HepG2 (cell line): ENCODE results near the gene TEF. TPM values are rescaled to one million over a fixed set of nuclear protein-coding genes. Genes with fewer than 3 reads are reported as not detected.

ENCODE experiments used
- CAMTA2 ChIP-seq: sonication (generic); formaldehyde crosslinking; IDR thresholded peaks from 2 replicates; pipeline ENCODE4 v1.4.0; 2020; ENCODE audit warnings: mild to moderate bottlenecking, missing genetic modification reagents, borderline replicate concordance
- CBX5 ChIP-seq: sonication (generic); formaldehyde crosslinking; IDR thresholded peaks from 2 replicates; pipeline ENCODE4 v1.4.0; 2020; ENCODE audit warnings: missing genetic modification reagents, borderline replicate concordance
- DNMT3B ChIP-seq: conservative IDR thresholded peaks from 2 replicates; pipeline ENCODE4 v1.6.1; 2016; ENCODE audit warnings: missing biosample characterization, control low read depth
- FOXK1 ChIP-seq: sonication (generic); formaldehyde crosslinking; IDR thresholded peaks from 2 replicates; pipeline ENCODE4 v1.4.0; 2020; ENCODE audit warnings: low read depth, missing genetic modification reagents, borderline replicate concordance
- GABPA ChIP-seq, 2 experiments: IDR thresholded peaks; 2 replicates each; pipeline ENCODE4 v1.6.1; 2011 to 2016; ENCODE audit warnings: low read depth in 2 of 2, low read length in 1 of 2, missing biosample characterization in 1 of 2, missing genetic modification characterization in 1 of 2
- GMEB2 ChIP-seq: IDR thresholded peaks from 2 replicates; pipeline ENCODE4 v1.6.1; 2016; ENCODE audit warnings: missing biosample characterization, missing genetic modification reagents, low read depth
- GTF3A ChIP-seq: sonication (generic); formaldehyde crosslinking; conservative IDR thresholded peaks from 2 replicates; pipeline ENCODE4 v1.4.0; 2020; ENCODE audit warnings: mild to moderate bottlenecking, missing genetic modification reagents
- HHEX ChIP-seq: IDR thresholded peaks from 2 replicates; pipeline ENCODE4 v1.6.1; 2016; ENCODE audit warnings: control low read depth
- HMG20B ChIP-seq: conservative IDR thresholded peaks from 2 replicates; pipeline ENCODE4 v1.6.1; 2016; ENCODE audit warnings: missing genetic modification reagents, missing compliant biosample characterization
- MYC ChIP-seq: sonication (generic); formaldehyde crosslinking; IDR thresholded peaks from 2 replicates; pipeline ENCODE4 v1.9.0; 2021; ENCODE audit warnings: missing genetic modification reagents, borderline replicate concordance
- NCOA1 ChIP-seq: sonication (generic); formaldehyde crosslinking; IDR thresholded peaks from 2 replicates; pipeline ENCODE4 v1.9.0; 2021; ENCODE audit warnings: missing genetic modification reagents
- NONO ChIP-seq, 2 experiments: fragments of 450-650 bp in 1 of 2; sonication (generic) in 1 of 2; formaldehyde crosslinking in 1 of 2; IDR thresholded peaks in 1 of 2; conservative IDR thresholded peaks in 1 of 2; 2 replicates each; pipeline versions ENCODE4 v1.6.1 to v1.8.0; 2017 to 2022; ENCODE audit warnings: mild to moderate bottlenecking in 1 of 2, missing genetic modification reagents in 1 of 2, moderate library complexity in 1 of 2
- PHB2 ChIP-seq: fragments of 450-650 bp; IDR thresholded peaks from 2 replicates; pipeline ENCODE4 v1.6.1; 2018; ENCODE audit not compliant: partially characterized antibody
- PLSCR1 ChIP-seq: sonication (generic); formaldehyde crosslinking; IDR thresholded peaks from 2 replicates; pipeline ENCODE4 v1.5.0; 2020; ENCODE audit warnings: missing genetic modification reagents, mild to moderate bottlenecking, borderline replicate concordance
- SMAD9 ChIP-seq: sonication (generic); formaldehyde crosslinking; IDR thresholded peaks from 2 replicates; pipeline ENCODE4 v1.5.1; 2020; ENCODE audit warnings: mild to moderate bottlenecking, missing genetic modification reagents
- TEAD2 ChIP-seq: sonication (generic); formaldehyde crosslinking; IDR thresholded peaks from 2 replicates; pipeline ENCODE4 v1.9.0; 2021; ENCODE audit warnings: missing genetic modification reagents
- THAP9 ChIP-seq: sonication (generic); formaldehyde crosslinking; IDR thresholded peaks from 2 replicates; pipeline ENCODE4; 2020; ENCODE audit warnings: missing genetic modification reagents, mild to moderate bottlenecking, borderline replicate concordance
- ZFP36L1 ChIP-seq: sonication (generic); formaldehyde crosslinking; IDR thresholded peaks from 2 replicates; pipeline ENCODE4 v1.8.0; 2022; ENCODE audit warnings: mild to moderate bottlenecking, missing genetic modification reagents, moderate library complexity
- ZFP62 ChIP-seq: sonication (generic); formaldehyde crosslinking; IDR thresholded peaks from 2 replicates; pipeline ENCODE4 v1.4.0; 2020; ENCODE audit warnings: missing genetic modification reagents
- ZNF12 ChIP-seq: sonication (generic); formaldehyde crosslinking; IDR thresholded peaks from 2 replicates; pipeline ENCODE4 v1.5.0; 2020; ENCODE audit warnings: missing genetic modification reagents
- ZNF354B ChIP-seq: sonication (generic); formaldehyde crosslinking; IDR thresholded peaks from 2 replicates; pipeline ENCODE4 v1.8.0; 2022; ENCODE audit warnings: mild to moderate bottlenecking, missing genetic modification reagents
- ZNF543 ChIP-seq: sonication (generic); formaldehyde crosslinking; IDR thresholded peaks from 2 replicates; pipeline ENCODE4 v1.4.0; 2020; ENCODE audit warnings: mild to moderate bottlenecking, missing genetic modification reagents
- ZNF549 ChIP-seq: sonication (generic); formaldehyde crosslinking; IDR thresholded peaks from 2 replicates; pipeline ENCODE4 v1.5.0; 2020; ENCODE audit warnings: missing genetic modification reagents
- ZNF724P ChIP-seq: sonication (generic); formaldehyde crosslinking; IDR thresholded peaks from 2 replicates; pipeline ENCODE4 v1.8.0; 2022; ENCODE audit warnings: missing genetic modification reagents, borderline replicate concordance
- ZNF768 ChIP-seq: sonication (generic); formaldehyde crosslinking; IDR thresholded peaks from 2 replicates; pipeline ENCODE4 v1.4.0; 2020; ENCODE audit warnings: missing genetic modification reagents
- ZZZ3 ChIP-seq: sonication (generic); formaldehyde crosslinking; IDR thresholded peaks from 2 replicates; pipeline ENCODE4 v1.4.0; 2020; ENCODE audit warnings: missing genetic modification reagents, mild to moderate bottlenecking, borderline replicate concordance
- polyA plus RNA-seq, 8 experiments: library from polyadenylated mRNA; depleted of rRNA in 3 of 8; stranded (reverse) in 7 of 8; unstranded in 1 of 8; fragments of >200 nt; fragmentation: Illumina TruSeq in 4 of 8; extraction: Trizol in 4 of 8; gene quantifications; 2 replicates each; pipeline versions ENCODE4 v1.2.1 to v1.2.3, GENCODE V29; 2011 to 2016; ENCODE audit warnings: low read depth in 4 of 8, missing spikeins in 1 of 8, mixed read lengths in 1 of 8; ENCODE audit not compliant: insufficient read depth in 1 of 8
- total RNA-seq, 5 experiments: library from RNA; depleted of rRNA; stranded (reverse); fragments of >200 nt; fragmentation: Illumina TruSeq; extraction: Trizol; gene quantifications; 2 replicates each; pipeline ENCODE4 v1.2.3, GENCODE V29; 2016; ENCODE audit warnings: low read depth in 1 of 5

TEF gene
- total and polyA plus RNA-seq, 2 of the 13 experiments (the other 11 are each of a cell fraction or from before 2014, with no cell fraction given), result 7.6 to 11.2 TPM

DNA sequence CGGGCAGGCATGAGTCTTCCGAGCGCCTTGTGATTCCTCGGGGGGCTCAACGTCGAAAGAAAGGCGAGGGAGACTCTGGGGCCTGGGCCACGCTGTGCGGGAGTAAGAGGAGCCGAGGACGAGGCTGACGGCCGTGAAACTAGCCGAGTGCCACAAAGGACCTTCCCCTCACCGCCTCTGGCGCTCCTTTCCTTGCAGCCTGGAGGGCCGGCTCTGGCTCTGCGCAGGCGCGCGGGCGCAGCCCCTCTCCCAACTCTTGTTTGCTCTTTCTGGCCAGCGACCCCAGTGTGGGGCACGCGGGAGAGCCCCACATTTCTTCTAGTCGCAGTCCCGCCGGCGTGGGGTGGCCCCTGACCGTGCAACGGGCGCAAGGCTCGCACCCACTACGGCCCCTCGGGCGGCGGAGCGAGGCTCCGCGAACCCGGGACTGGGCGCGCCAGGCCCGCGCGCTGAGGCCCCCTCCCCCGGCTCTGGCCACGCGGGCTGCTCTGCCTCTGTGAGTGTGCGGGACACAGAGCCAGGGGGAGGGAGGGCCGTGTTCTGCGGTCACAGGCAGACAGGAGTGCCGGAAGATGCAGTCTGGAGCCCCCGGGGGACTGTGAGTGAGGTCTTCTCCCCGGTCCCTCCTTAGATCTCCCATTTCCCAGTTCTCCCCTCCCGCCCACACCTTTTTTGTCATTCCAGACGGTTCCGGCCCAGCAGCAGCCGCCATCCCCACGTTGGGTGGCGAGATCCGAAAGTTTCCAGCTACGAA, 65.9 kb downstream of the TEF start (continued):
- TF ChIP-seq MYC (CRISPR knock-in tag) (peak; percentile 61), ZNF543 (CRISPR knock-in tag) (no peak), TEAD2 (CRISPR knock-in tag) (no peak), DNMT3B (CRISPR knock-in tag) (no peak), PLSCR1 (no peak), ZNF12 (CRISPR knock-in tag) (0 out of 2 replicates have a peak, but pooled peaks have one; percentile 13), ZNF549 (CRISPR knock-in tag) (no peak; the same call in 1 of the 2 replicates), CAMTA2 (CRISPR knock-in tag) (no peak), GMEB2 (CRISPR knock-in tag) (no peak), NCOA1 (CRISPR knock-in tag) (0 out of 2 replicates have a peak, but pooled peaks have one; percentile 12), ZNF724P (CRISPR knock-in tag) (no peak), GTF3A (CRISPR knock-in tag) (no peak), ZNF354B (peak; percentile 28; the same call in 1 of the 2 replicates), SMAD9 (no peak), HMG20B (CRISPR knock-in tag) (no peak), HHEX (no peak), FOXK1 (CRISPR knock-in tag) (no peak), NONO (IDR thresholded peaks at IDR 0.05) (no peak), NONO (CRISPR knock-in tag; conservative IDR thresholded peaks at IDR 0.05) (no peak; the same call in 1 of the 2 replicates), GABPA (IDR thresholded peaks at IDR 0.05; ENCODE audit: low read depth, low read length) (no peak), GABPA (CRISPR knock-in tag; IDR thresholded peaks at IDR 0.05; ENCODE audit: low read depth) (no peak), ZFP36L1 (CRISPR knock-in tag) (no peak), ZNF768 (CRISPR knock-in tag) (0 out of 2 replicates have a peak, but pooled peaks have one; percentile 15), ZZZ3 (no peak), THAP9 (CRISPR knock-in tag) (no peak), CBX5 (no peak), ZFP62 (CRISPR knock-in tag) (no peak), PHB2 (no peak)
